ENCODE data around the gene COG3.

DNA sequence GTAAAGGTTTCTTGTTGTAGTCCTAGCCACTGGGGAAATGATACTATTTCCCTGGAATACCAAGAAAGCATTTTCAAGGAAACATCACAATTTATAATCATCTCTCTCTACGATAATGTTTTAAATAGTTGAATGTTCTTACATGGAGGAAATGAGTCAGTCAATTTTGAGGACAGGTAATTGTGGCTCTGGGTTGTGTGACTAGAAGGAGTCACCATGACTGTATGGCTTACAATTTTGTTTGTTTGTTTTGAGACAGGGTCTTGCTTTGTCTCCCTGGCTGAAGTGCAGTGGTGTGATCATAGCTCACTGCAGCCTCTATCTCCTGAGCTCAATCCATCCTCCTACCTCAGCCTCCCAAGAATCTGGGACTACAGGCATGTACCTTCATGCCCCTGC, 47.4 kb downstream of the COG3 start:
- TF ChIP-seq EZH2phosphoT487 (IDR thresholded peaks at IDR 0.05; ENCODE audit: borderline replicate concordance, low read depth, low read length): no peak
- TF ChIP-seq CTCF (conservative IDR thresholded peaks at IDR 0.05; ENCODE audit: low read length): no peak
